Heart left ventricle (tissue), 16 donors: ENCODE results near the gene SLC35B4. TPM values are rescaled to one million over a fixed set of nuclear protein-coding genes. Genes with fewer than 3 reads are reported as not detected.

Experiments used
- ATAC-seq, 4 donors: fragments of 200-7000 bp; cut with Tn5 transposase; one replicate each; pipeline ENCODE4 v1.9.1; 2020 to 2022; ENCODE audit warnings: moderate library complexity in 4 of 4, mild to moderate bottlenecking in 3 of 4, moderate number of reproducible peaks in 1 of 4
- DNase-seq, 5 donors: peaks; one replicate each; pipeline ENCODE4 v3.0.0-alpha.2; 2020
- H3K27ac ChIP-seq, 12 donors: fragments of 200-600 bp; sonication (generic) in 4 of 12; one replicate each; pipeline versions ENCODE4 v1.5.0 to v1.8.0; 2016 to 2022; ENCODE audit warnings: mild to moderate bottlenecking in 2 of 12
- H3K27me3 ChIP-seq, 9 donors: fragments of 200-600 bp; sonication (generic) in 2 of 9; one replicate each; pipeline versions ENCODE4 v1.5.1 to v1.8.0; 2016 to 2022; ENCODE audit warnings: mild to moderate bottlenecking in 3 of 9
- H3K36me3 ChIP-seq, 9 donors: fragments of 200-600 bp; sonication (generic) in 2 of 9; one replicate each; pipeline versions ENCODE4 v1.5.0 to v1.8.0; 2018 to 2022; ENCODE audit warnings: mild to moderate bottlenecking in 2 of 9
- H3K4me1 ChIP-seq, 12 donors: fragments of 200-600 bp; sonication (generic) in 4 of 12; one replicate each; pipeline versions ENCODE4 v1.5.0 to v1.8.0; 2016 to 2022; ENCODE audit warnings: mild to moderate bottlenecking in 3 of 12
- H3K4me3 ChIP-seq, 12 donors: fragments of 200-600 bp; sonication (generic) in 4 of 12; one replicate each; pipeline versions ENCODE4 v1.5.0 to v1.8.0; 2017 to 2022; ENCODE audit warnings: mild to moderate bottlenecking in 9 of 12, moderate library complexity in 4 of 12
- H3K9me3 ChIP-seq, 12 donors: fragments of 200-600 bp; sonication (generic) in 4 of 12; one replicate each; pipeline versions ENCODE4 v1.5.0 to v1.8.0; 2016 to 2022; ENCODE audit warnings: mild to moderate bottlenecking in 1 of 12
- CTCF ChIP-seq, 12 donors: fragments of 200-600 bp; sonication (generic) in 4 of 12; IDR thresholded peaks; one replicate each; pipeline versions ENCODE4 v1.5.0 to v1.8.0; 2018 to 2022; ENCODE audit warnings: antibody characterized with exemption in 12 of 12, mild to moderate bottlenecking in 5 of 12
- POLR2A ChIP-seq, 2 donors: fragments of 450-650 bp; IDR thresholded peaks; one replicate each; pipeline ENCODE4 v1.6.1; 2017; ENCODE audit warnings: antibody characterized with exemption in 2 of 2, mild to moderate bottlenecking in 2 of 2, moderate library complexity in 2 of 2
- WGBS, 4 donors: extraction: QIAGEN DNeasy Blood & Tissue Kit in 2 of 4; methylation state at CpG; one replicate each; pipeline versions ENCODE4 v1.1.5 to v1.1.7; 2013 to 2018; 5-methylcytosine and 5-hydroxymethylcytosine counted together
- intact Hi-C, 10 donors: fragments of 100-400 bp; cut with DNase I; formaldehyde crosslinking; loops; one replicate each; pipeline versions ENCODE4 v1.11.1 to v1.14.2; 2022
- polyA plus RNA-seq, 2 donors: library from polyadenylated mRNA; stranded (reverse); fragments of 200-250 nt; gene quantifications; one replicate each; pipeline ENCODE4 v1.2.3, GENCODE V29; 2013
- total RNA-seq, 9 donors: library from RNA; depleted of rRNA in 2 of 9; stranded (reverse); fragments of >200 nt in 2 of 9; fragmentation: NEBNext Ultra II Directional in 3 of 9; extraction: Animal tissue kit (Norgen Biotek cat#: 25700) in 3 of 9; gene quantifications; one replicate each; pipeline versions ENCODE4 v1.1.0 to v1.2.4, GENCODE V29; 2016 to 2023
- donor health status: ischemic (EF 13 %, LVEDD 7.1; RV severe dilation, severe dysfunction).
- donor health status: healthy with polysubstance abuse.
- donor health status: DM: no; HTN: yes; CAD: no.
- donor health status: DM: no; HTN: no; CAD: no.
- donor health status: ischemic (EF 25% LVEDD 6.9; RV normal size, moderate dysfunction).
- donor health status: ischemic (EF 25% LVEDD 5.7; RV mildly dilated, moderate dysfunction).
- donor health status: healthy.
- donor health status: DM: yes; HTN: yes; CAD: no.
- donor health status: ischemic (EF 35%, LVEDD 5.7; RV mildly dilated, moderate dysfunction).
- donor health status: nonischemic (EF 11% LVEDD 7.7; RV severe dilation, severe dysfunction).
- donor health status: DM: yes; HTN: yes; CAD: no.
- donor health status: PGD.
- donor health status: ischemic (EF 29% LVEDD 5.4; RV normal size, mild dysfunction).
- donor health status: nonischemic (EF 23%, LVEDD 6.1; RV moderate dilation, normal function).

SLC35B4 gene
- total and polyA plus RNA-seq, 11 donors = 2.6 to 8.6 (median 5.4) TPM

GRCh38 chr7:134343136-134343535 lies 26.4 kb upstream of the SLC35B4 start:
- Histone ChIP-seq H3K27ac (no peak overlapping the region), H3K4me1 (no peaks in the 10 kb centered on the region), H3K4me3 (no peak overlapping the region), H3K36me3 (no peaks in the 10 kb centered on the region), H3K27me3 (peaks cover 0 to 21% (median 0%) of the 10 kb centered on the region in 9 donors), H3K9me3 (no peaks in the 10 kb centered on the region)
- ATAC-seq (no peak), DNase-seq (no peak)
- intact Hi-C loops = no loop called here
- TF ChIP-seq CTCF (IDR thresholded peaks at IDR 0.05) (no peak), POLR2A (IDR thresholded peaks at IDR 0.05) (no peak)

GRCh38 chr7:134339475-134339874 lies 22.7 kb upstream of the SLC35B4 start:
- no peak overlapping the region for H3K27ac ChIP-seq
- TF ChIP-seq CTCF (IDR thresholded peaks at IDR 0.05) (no peak), POLR2A (IDR thresholded peaks at IDR 0.05) (no peak)
- no peaks in the 10 kb centered on the region for H3K36me3 ChIP-seq
- WGBS, 4 donors = 85 to 92% (median 90%) methylated on average over 4 of the region's 4 CpGs
- no peak overlapping the region for H3K4me3 ChIP-seq
- peaks cover 0 to 10% (median 0%) of the 10 kb centered on the region in 9 donors for H3K27me3 ChIP-seq
- DNase-seq = no peak
- intact Hi-C loops = no loop called here
- no peak for ATAC-seq
- no peaks in the 10 kb centered on the region for H3K9me3 ChIP-seq
- no peaks in the 10 kb centered on the region for H3K4me1 ChIP-seq

- TF ChIP-seq CTCF (IDR thresholded peaks at IDR 0.05) = no peak
- no peak for TF ChIP-seq POLR2A (IDR thresholded peaks at IDR 0.05)
- no peaks in the 10 kb centered on the region for H3K4me1 ChIP-seq
- intact Hi-C loops = no loop called here
- no peaks in the 10 kb centered on the region for H3K36me3 ChIP-seq
- H3K9me3 ChIP-seq = no peaks in the 10 kb centered on the region
- 99 to 100% (median 100%) methylated on average over 1 of the region's 1 CpG for WGBS, 4 donors
- H3K27ac ChIP-seq = no peak overlapping the region
- peaks cover 0 to 16% (median 0%) of the 10 kb centered on the region in 9 donors for H3K27me3 ChIP-seq
- no peak overlapping the region for H3K4me3 ChIP-seq
- DNase-seq (no peak), ATAC-seq (no peak)
Measured at GRCh38 chr7:134337980-134338379, 21.2 kb upstream of the SLC35B4 start.

GRCh38 chr7:134334408-134334807 lies 17.7 kb upstream of the SLC35B4 start:
- Histone ChIP-seq H3K4me1 (no peaks in the 10 kb centered on the region), H3K36me3 (no peaks in the 10 kb centered on the region), H3K27me3 (peaks cover 0 to 16% (median 5%) of the 10 kb centered on the region in 9 donors), H3K27ac (no peak overlapping the region), H3K9me3 (no peaks in the 10 kb centered on the region), H3K4me3 (no peak overlapping the region)
- intact Hi-C loops = no loop called here
- WGBS, 4 donors = 69 to 85% (median 83%) methylated on average over 4 of the region's 4 CpGs
- ATAC-seq = no peak
- no peak for DNase-seq
- TF ChIP-seq CTCF (IDR thresholded peaks at IDR 0.05) (no peak), POLR2A (IDR thresholded peaks at IDR 0.05) (no peak)
